GDM1 (cell line): Measurements from ENCODE around the gene DPAGT1.

Experiments used
- DNase-seq: peaks from one replicate; lab custom pipeline; 2025; lab: John Stamatoyannopoulos, UW

DPAGT1 gene

DNA sequence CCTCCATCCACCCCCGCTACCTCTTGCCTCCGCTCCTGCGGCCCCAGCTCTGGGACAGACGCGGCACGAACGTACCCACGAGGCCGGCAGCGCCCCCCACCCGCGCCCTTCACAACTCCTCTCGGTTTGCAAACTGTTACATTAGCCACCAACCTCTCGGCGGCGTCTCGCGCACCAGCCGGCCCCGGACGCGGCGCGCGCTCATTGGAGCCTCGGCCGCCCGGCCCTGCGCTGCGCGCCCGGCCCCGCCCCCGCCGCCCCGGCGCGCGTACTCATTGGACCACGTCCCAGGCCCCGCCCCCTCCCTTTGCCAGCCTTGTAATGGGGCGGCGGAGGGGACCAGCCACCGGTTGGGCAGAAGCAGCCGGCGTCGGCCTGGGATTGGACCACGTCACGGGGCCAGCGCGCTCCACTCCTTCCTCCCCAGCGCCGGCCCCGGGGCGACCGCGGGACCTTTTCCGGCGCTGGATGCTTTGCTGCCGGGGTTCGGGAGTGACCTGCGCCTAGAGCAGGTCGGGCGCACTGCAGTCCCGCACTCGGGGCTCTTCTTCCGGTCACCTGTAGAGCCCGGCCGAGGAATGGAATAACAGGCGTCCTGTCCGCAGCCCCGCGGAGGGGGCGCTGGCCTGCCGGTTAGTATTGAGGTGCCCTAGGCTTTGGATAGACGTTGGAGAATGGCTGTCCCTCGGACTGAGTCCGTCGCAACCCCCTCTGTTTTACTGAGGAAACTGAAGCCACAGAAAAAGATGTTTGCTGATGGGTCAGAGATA lies 44.5 kb downstream of the DPAGT1 start, which contains the start of gene HYOU1:
Gene HYOU1 (minus strand): TSS at position 206 of the 770 bp plus-strand sequence. CDS start 1,045 bp downstream, outside the sequence.
- DNase-seq = peak; percentile 95

DNA sequence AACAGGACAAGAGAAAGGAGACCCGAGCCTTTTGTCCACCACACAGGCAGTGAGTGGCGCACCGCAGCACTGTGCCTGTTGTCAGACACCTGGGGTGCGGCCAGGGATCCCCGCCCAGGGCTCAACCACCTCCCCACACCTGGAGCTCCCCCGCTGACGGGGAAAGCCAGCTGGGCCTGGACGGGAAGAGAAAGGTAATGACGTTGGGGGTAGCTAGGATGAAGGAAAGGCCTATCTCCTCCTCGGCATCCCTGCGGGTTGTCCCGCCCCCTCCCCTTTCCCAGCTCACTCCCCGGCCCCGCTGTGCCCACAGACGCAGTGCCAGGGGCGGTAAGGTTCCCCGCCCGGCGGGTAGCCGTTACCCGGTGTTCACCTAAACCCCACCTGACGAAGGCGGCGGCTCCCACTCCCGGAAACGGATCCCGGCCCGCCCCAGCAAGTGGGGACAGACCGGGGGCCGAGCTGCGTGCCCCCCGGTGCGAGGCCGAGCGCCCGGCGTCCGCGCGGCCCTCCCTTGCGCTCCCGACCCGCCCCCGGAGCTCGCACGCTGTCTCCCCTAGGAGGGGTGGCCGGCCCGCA lies 45.1 kb downstream of the DPAGT1 start:
- no peak for DNase-seq

DNA sequence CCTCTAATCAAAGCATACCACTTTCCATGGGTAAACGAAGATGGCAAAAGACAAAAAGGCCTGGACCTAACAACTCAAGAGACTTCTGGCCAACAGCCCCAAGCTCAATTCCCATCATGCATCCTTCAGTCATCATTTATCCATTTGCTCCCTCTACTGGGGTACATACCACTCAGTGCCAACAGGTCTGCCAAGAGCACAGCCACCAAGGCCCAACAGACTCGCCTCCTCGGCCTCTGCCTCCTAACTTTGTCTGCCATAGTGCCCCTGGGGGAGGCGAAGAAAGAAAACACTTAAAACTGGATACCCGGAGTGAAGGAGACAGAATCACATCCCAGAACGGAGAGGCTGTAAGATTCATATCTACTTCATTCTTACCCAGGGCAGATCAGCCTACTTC lies 45.8 kb downstream of the DPAGT1 start:
- DNase-seq = peak; percentile 5

DNA sequence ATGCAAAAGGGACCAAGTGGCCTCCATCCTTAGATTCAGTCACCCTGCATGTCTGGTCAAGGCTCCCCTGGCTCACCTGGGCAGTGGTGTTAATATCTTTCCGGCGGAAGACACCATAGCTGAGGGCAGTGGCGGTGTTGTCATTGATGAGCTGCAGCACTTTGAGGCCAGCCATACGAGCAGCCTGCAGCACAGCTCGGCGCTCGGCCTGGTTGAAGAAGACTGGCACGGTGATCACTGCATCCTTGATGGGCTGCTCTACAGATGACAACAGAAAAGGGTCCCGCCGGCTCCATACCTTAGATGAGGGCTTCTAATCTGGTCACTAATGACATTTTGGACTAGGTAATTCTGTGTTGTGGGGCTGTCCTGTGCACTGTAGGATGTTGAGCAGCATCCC lies 47.2 kb downstream of the DPAGT1 start:
- no peak for DNase-seq

DNA sequence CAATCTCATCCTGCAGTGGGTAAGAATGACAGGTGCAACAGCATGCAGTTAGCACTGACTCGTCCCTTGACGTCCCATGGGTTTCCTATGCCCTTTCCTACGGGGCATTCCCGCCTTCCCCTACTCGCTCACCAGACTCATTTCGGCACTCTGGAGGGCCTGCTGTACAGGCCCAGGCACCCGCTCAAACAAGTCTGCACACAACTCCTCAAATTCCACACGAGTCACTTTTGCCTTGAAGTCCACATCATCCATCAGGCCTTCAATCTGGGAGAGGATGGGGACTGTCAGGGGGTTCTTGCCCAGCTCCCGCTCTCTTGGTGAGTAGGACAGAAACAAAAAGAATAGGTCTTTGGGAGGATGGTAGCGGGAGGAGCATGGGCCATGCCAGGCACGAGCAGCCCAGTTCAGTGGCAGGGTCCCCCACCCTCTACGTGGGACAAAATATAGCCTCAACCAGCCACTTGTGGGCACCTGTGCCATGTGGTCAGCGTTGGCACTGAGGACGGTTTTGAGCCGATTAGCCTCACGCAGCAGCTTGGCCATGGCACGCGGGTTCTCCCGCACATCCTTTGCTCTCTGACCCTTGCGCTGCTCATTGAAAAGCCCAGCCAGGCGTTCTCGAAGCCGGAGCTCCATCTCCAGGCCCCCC lies 49.4 kb downstream of the DPAGT1 start:
- DNase-seq = no peak

DNA sequence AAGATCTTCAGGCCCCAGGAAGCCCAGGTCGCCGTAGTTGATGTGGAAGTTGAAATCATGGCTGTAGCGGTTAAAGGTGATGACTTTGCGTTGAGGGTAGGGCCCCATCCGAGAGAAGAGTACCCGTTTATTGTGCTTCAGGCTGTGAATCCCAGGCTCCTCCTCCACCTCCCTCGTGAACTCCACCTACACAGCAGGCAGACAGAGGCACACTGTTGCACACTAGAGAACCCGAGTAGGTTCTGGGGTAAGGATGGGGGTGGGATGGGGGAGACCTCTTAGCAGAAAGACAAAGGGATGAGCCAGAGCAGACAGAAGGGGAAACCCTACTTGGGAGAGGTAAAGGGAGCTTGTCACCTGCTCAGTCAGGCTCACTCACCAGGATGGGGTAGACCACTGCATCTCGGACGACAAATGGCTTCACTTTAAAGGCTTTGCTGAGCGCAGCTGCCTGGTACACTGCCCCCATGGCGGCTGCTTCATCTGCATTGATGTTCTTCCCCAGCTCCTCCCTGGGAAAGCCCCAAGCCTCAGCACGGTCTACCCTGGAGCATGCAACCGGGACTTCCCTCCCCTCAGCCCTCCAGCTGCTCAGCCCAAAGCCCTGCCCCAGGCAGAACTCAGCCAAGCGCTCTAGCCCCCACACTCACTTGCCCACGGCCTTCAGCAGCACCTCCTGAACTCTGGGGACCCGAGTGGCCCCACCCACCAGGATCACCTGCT lies 50.1 kb downstream of the DPAGT1 start:
- no peak for DNase-seq

DNA sequence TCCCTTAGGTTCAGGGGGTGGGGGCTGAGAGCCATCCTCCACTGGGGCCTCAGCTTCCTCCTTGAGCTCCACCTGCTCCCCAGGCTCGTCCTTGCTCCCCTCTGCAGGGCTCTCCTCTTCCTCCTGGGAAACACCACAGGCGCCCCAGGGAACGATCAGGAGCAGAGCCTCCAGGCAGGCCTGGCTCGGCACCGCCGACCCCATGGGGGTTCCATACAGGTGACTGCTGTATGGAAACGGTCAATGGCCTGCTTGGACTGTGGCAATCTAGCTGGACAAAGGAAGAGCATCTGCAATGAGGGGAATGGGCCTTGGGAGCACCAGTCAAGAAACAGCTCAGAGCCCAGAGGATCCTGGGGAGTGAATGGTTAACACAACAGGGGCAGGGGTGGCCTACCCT lies 52.6 kb downstream of the DPAGT1 start:
- no peak for DNase-seq

DNA sequence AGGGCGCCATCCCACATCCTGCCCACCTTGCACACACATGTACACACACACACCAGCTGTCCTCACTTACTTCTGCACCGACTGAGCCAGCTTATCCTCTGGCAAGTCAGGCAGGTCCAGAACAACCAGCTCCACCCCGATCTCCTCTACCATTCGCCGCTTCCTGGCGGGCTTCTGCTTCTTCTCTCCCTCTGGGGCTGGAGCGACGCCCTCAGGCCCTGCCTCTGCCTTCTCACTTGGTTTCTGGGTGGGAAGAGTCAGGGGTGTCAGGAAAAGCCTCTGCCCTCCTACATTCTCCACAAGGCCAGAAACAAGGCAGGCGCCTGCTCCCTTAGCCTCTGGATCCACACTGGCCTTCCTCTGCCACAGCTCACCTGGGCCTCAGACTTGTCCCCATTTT lies 53.0 kb downstream of the DPAGT1 start:
- no peak for DNase-seq

DNA sequence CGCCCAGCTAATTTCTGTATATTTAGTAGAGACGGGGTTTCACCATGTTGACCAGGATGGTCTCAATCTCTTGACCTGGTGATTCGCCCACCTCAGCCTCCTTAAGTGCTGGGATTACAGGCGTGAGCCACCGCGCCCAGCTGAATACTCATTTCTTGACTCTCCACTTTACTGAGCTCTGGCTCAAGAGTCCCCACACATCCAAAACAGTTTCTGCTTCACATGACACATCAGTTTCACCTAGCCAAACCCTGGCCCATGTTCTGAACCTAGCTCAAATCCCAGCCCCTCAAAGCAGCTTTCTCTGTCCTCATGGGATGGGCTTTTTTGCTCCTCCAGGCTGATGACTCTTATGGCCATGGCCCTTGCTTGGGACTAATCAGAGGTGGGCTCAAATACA lies 54.4 kb downstream of the DPAGT1 start:
- no peak for DNase-seq
